Esophagus squamous epithelium (tissue), 5 donors: ENCODE data around the gene MYT1. TPM values are rescaled to one million over a fixed set of nuclear protein-coding genes. Genes with fewer than 3 reads are reported as not detected.
"Not testable (repeated sequence)": the region's sequence is repeated elsewhere in the genome, so short reads cannot be mapped to it uniquely, and the experiment has no call there.

Experiments used
- DNase-seq: peaks from one replicate; lab custom pipeline; 2025; lab: John Stamatoyannopoulos, UW
- H3K27ac ChIP-seq, 4 donors: fragments of 200-600 bp; sonication (generic); one replicate each; pipeline ENCODE4 v1.5.1; 2016 to 2019; ENCODE audit warnings: mild to moderate bottlenecking in 1 of 4
- H3K27me3 ChIP-seq, 4 donors: fragments of 200-600 bp; sonication (generic); 1 replicate in 3 of 4; 2 replicates in 1 of 4; pipeline versions ENCODE4 v1.5.1 to v1.6.0; 2017 to 2021; ENCODE audit warnings: antibody characterized with exemption in 1 of 4
- H3K36me3 ChIP-seq, 3 donors: fragments of 200-600 bp; sonication (generic); one replicate each; pipeline ENCODE4 v1.5.1; 2016 to 2019
- H3K4me1 ChIP-seq, 3 donors: fragments of 200-600 bp; sonication (generic); one replicate each; pipeline ENCODE4 v1.5.1; 2017 to 2019
- H3K4me3 ChIP-seq, 4 donors: fragments of 200-600 bp; sonication (generic); 1 replicate in 3 of 4; 2 replicates in 1 of 4; pipeline ENCODE4 v1.5.1; 2016 to 2019; ENCODE audit warnings: mild to moderate bottlenecking in 2 of 4, moderate library complexity in 1 of 4
- H3K9me3 ChIP-seq, 3 donors: fragments of 200-600 bp; sonication (generic); one replicate each; pipeline ENCODE4 v1.5.1; 2016 to 2019
- CTCF ChIP-seq, 6 experiments: fragments of 450-650 bp in 4 of 6; fragments of 200-600 bp in 2 of 6; sonication (generic) in 2 of 6; IDR thresholded peaks; one replicate each; pipeline ENCODE4 v1.5.1; 2016 to 2019; ENCODE audit warnings: antibody characterized with exemption in 6 of 6, mild to moderate bottlenecking in 4 of 6, moderate library complexity in 4 of 6
- POLR2A ChIP-seq, 4 donors: fragments of 450-650 bp; IDR thresholded peaks; one replicate each; pipeline ENCODE4 v1.6.1; 2017; ENCODE audit warnings: antibody characterized with exemption in 4 of 4, mild to moderate bottlenecking in 4 of 4, moderate library complexity in 3 of 4
- WGBS, 2 donors: methylation state at CpG; one replicate each; pipeline ENCODE4 v1.1.5; 2018; 5-methylcytosine and 5-hydroxymethylcytosine counted together
- intact Hi-C: fragments of 100-400 bp; cut with DNase I; formaldehyde crosslinking; loops from one replicate; pipeline ENCODE4 v1.15.0; 2022
- small RNA-seq, 4 donors: library from RNA; depleted of rRNA; stranded (forward); fragments of <200 nt; gene quantifications; one replicate each; pipeline ENCODE3, GENCODE V24; 2016
- total RNA-seq, 4 donors: library from RNA; depleted of rRNA; stranded (reverse); fragments of >200 nt; gene quantifications; one replicate each; pipeline ENCODE4 v1.1.0, GENCODE V29; 2016
- donor health status: DM: yes; HTN: yes; CAD: no.

The MYT1 gene
- total RNA-seq, 4 donors from 2014 or later = not detected

DNA sequence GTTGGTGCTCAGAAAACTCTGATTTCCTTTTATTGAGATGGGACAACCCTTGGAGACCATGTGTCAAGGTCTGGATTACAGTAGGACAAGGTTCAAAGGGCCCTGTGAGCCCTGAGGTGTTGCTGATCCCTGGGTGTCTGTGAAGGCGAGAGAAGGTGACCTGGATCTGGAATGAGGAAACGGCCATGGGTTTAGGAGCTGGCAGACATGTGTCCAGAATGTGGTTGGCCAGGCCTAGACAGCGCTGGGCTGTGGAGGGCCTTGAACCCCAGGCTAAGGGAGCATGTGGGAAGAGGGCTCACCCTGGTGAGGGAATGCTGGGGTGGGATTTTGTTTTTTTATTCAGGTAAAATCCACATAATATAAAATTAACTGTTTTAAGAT lies 116.2 kb downstream of the MYT1 start:
- DNase-seq = no peak
- H3K27me3 ChIP-seq = no peaks in the 10 kb centered on the region
- WGBS, 2 donors = 73 to 77% methylated on average over 3 of the region's 3 CpGs
- TF ChIP-seq POLR2A (IDR thresholded peaks at IDR 0.05) = no peak
- TF ChIP-seq CTCF (IDR thresholded peaks at IDR 0.05) = no peak
- intact Hi-C loops = no loop called here
- H3K27ac ChIP-seq = no peak overlapping the region
- peaks cover 0 to 11% (median 0%) of the 10 kb centered on the region in 3 donors for H3K36me3 ChIP-seq
- H3K4me1 ChIP-seq = no peaks in the 10 kb centered on the region
- H3K9me3 ChIP-seq = peaks cover 0 to under 1% (median 0%) of the 10 kb centered on the region in 3 donors
- H3K4me3 ChIP-seq = no peak overlapping the region

GRCh38 chr20:64283646-64284045 lies 119.4 kb downstream of the MYT1 start:
- Histone ChIP-seq H3K4me1 (no peaks in the 10 kb centered on the region), H3K4me3 (no peak overlapping the region), H3K27ac (no peak overlapping the region), H3K9me3 (peaks cover 0 to 10% (median 4%) of the 10 kb centered on the region in 3 donors), H3K27me3 (no peaks in the 10 kb centered on the region), H3K36me3 (no peaks in the 10 kb centered on the region)
- WGBS, 2 donors = 70 to 76% methylated on average over 4 of the region's 4 CpGs
- TF ChIP-seq POLR2A (IDR thresholded peaks at IDR 0.05) = no peak
- no peak for TF ChIP-seq CTCF (IDR thresholded peaks at IDR 0.05)
- DNase-seq = no peak
- intact Hi-C loops = no loop called here

GRCh38 chr20:64285579-64286446 lies 121.6 kb downstream of the MYT1 start:
- intact Hi-C loops, H3K36me3 ChIP-seq, H3K27me3 ChIP-seq, H3K4me1 ChIP-seq, H3K27ac ChIP-seq, H3K9me3 ChIP-seq, H3K4me3 ChIP-seq, DNase-seq: not testable (repeated sequence)
- 79 to 93% methylated on average over 13 to 17 of the region's 46 CpGs for WGBS, 2 donors
- peak; percentile 24 to 92 (median 58) for TF ChIP-seq CTCF (IDR thresholded peaks at IDR 0.05)

DNA sequence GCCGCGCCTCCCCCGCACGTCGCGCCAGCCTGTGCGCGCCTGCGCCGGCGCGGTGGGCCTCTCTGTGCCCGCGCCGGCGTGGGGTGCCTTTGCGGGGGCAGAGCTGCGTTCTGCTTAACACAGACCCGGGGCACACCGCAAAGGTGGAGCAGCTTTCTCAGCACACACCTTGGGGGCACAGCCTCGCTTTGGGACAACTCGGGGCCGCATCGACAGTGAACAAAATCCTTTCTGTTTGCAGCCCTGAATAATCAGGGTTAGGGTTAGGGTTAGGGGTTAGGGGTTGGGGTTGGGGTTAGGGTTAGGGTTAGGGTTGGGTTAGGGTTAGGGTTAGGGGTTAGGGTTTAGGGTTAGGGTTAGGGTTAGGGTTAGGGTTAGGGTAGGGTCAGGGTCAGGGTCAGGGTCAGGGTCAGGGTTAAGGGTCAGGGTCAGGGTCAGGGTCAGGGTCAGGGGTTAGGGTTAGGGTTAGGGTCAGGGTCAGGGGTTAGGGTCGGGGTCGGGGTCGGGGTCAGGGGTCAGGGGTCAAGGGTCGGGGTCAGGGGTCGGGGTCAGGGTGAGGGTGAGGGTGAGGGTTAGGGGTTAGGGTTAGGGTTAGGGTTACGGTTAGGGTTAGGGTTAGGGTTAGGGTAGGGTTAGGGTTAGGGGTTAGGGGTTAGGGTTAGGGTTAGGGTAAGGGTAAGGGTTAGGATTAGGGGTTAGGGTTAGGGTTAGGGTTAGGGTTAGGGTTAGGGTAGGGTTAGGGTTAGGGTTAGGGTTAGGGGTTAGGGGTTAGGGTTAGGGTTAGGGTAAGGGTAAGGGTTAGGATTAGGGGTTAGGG lies 122.4 kb downstream of the MYT1 start:
- H3K4me3 ChIP-seq, H3K27me3 ChIP-seq, DNase-seq, H3K27ac ChIP-seq, H3K36me3 ChIP-seq, H3K9me3 ChIP-seq, H3K4me1 ChIP-seq, intact Hi-C loops: not testable (repeated sequence)
- WGBS, 2 donors = 40 to 95% methylated on average over 1 to 3 of the region's 30 CpGs

DNA sequence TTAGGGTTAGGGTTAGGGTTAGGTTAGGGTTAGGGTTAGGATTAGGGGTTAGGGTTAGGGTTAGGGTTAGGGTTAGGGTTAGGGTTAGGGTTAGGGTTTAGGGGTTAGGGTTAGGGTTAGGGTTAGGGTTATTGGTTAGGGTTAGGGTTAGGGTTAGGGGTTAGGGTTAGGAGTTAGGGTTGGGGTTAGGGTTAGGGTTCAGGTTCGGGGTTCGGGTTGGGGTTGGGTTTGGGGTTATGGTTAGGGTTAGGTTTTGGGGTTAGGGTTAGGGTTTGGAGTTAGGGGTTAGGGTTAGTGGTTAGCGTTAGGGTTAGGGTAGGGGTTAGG lies 123.0 kb downstream of the MYT1 start:
- DNase-seq, intact Hi-C loops, H3K36me3 ChIP-seq, H3K27ac ChIP-seq, H3K4me1 ChIP-seq, H3K4me3 ChIP-seq, H3K27me3 ChIP-seq, H3K9me3 ChIP-seq: not testable (repeated sequence)
- 93 to 96% methylated on average over 3 of the region's 3 CpGs for WGBS, 2 donors

Small RNA genes lying within 50 kb of the gene (small RNA-seq; reads per million reads assigned to genes)
- gene AL137028.2 = 0 reads per million in 4 donors

Other genes with a start within 250 kb of the MYT1 start
- gene UCKL1, start 208.0 kb upstream of the MYT1 start, total RNA-seq = 10 to 100 TPM; 23.1 to 38.0 (median 25.6) TPM
- gene ZNF512B, start 194.5 kb upstream of the MYT1 start, total RNA-seq = 10 to 100 TPM; 10.7 to 17.6 (median 14.2) TPM
- gene SAMD10, start 184.8 kb upstream of the MYT1 start, total RNA-seq = 10 to 100 TPM in 1 of 4 donors, 1 to 10 TPM in 3; 5.1 to 15.9 (median 6.8) TPM
- 10 to 100 TPM; 34.1 to 57.4 (median 45.8) TPM for gene PRPF6, start 183.3 kb upstream of the MYT1 start, total RNA-seq
- under 1 TPM in 3 of 4 donors, not detected in 1; 0.26 to 0.57 (median 0.57) TPM for gene C20orf204, start 128.3 kb upstream of the MYT1 start, total RNA-seq
- gene SOX18, start 114.8 kb upstream of the MYT1 start, total RNA-seq = 1 to 10 TPM; 1.3 to 4.5 (median 3.9) TPM
- gene TCEA2, start 101.3 kb upstream of the MYT1 start, total RNA-seq = 10 to 100 TPM in 2 of 4 donors, 1 to 10 TPM in 2; 1.8 to 25.2 (median 8.9) TPM
- 10 to 100 TPM in 3 of 4 donors, 1 to 10 TPM in 1; 7.4 to 14.4 (median 11.0) TPM for gene RGS19, start 84.9 kb upstream of the MYT1 start, total RNA-seq
- under 1 TPM in 3 of 4 donors, not detected in 1; 0.34 to 0.91 (median 0.76) TPM for gene OPRL1, start 84.4 kb upstream of the MYT1 start, total RNA-seq
- not detected for gene LKAAEAR1, start 80.1 kb upstream of the MYT1 start, total RNA-seq
- gene NPBWR2, start 56.9 kb upstream of the MYT1 start, total RNA-seq = not detected
- 10 to 100 TPM; 34.5 to 58.9 (median 47.8) TPM for gene PCMTD2, start 91.3 kb downstream of the MYT1 start, total RNA-seq